ENCODE results near the gene HMG20B.
"Not testable (repeated sequence)": the region's sequence is repeated elsewhere in the genome, so short reads cannot be mapped to it uniquely, and the experiment has no call there.

The HMG20B gene

GRCh38 chr19:3572855-3573161, at the start of gene HMG20B:
TSS of gene HMG20B (plus strand) at chr19:3572944. CDS start at chr19:3573310, 366 bp downstream.
- no peak for DNase-seq

- DNase-seq = no peak
Observed at GRCh38 chr19:3523361-3524077, 49.2 kb upstream of the HMG20B start.

- DNase-seq = no peak
Observed at GRCh38 chr19:3524078-3524842, 48.5 kb upstream of the HMG20B start.

- DNase-seq = no peak
Observed at GRCh38 chr19:3524904-3525451, 47.8 kb upstream of the HMG20B start.

GRCh38 chr19:3526507-3527237, 46.1 kb upstream of the HMG20B start:
- no peak for DNase-seq

GRCh38 chr19:3527238-3527910, 45.4 kb upstream of the HMG20B start:
- no peak for DNase-seq

- DNase-seq = no peak
Observed at GRCh38 chr19:3528080-3528479, 44.7 kb upstream of the HMG20B start.

GRCh38 chr19:3528539-3529211, 44.1 kb upstream of the HMG20B start:
- DNase-seq = no peak

GRCh38 chr19:3529299-3529698, 43.4 kb upstream of the HMG20B start:
- not testable (repeated sequence) for DNase-seq

GRCh38 chr19:3530389-3530788, 42.4 kb upstream of the HMG20B start:
- no peak for DNase-seq

GRCh38 chr19:3531716-3532115, 41.0 kb upstream of the HMG20B start:
- no peak for DNase-seq

- DNase-seq = no peak
Observed at GRCh38 chr19:3532154-3532786, 40.5 kb upstream of the HMG20B start.

GRCh38 chr19:3533033-3533432, 39.7 kb upstream of the HMG20B start:
- no peak for DNase-seq

- no peak for DNase-seq
Observed at GRCh38 chr19:3533563-3534216, 39.1 kb upstream of the HMG20B start.

- no peak for DNase-seq
Observed at GRCh38 chr19:3534375-3535234, 38.1 kb upstream of the HMG20B start.

GRCh38 chr19:3535235-3535535, 37.6 kb upstream of the HMG20B start:
- no peak for DNase-seq

- no peak for DNase-seq
Observed at GRCh38 chr19:3535563-3535965, 37.2 kb upstream of the HMG20B start.

GRCh38 chr19:3535981-3536380, 36.8 kb upstream of the HMG20B start:
- DNase-seq = no peak

GRCh38 chr19:3536429-3537100, 36.2 kb upstream of the HMG20B start:
- no peak for DNase-seq

GRCh38 chr19:3537101-3537437, 35.7 kb upstream of the HMG20B start:
- no peak for DNase-seq

Measured in stimulated activated CD4-positive, alpha-beta T cell treated with anti-CD3 and anti-CD28 coated beads, Interleukin-15, amount 100 ng/mL, for 24 hours (primary cell).